ENCODE measurements around the gene SOX13. TPM values are rescaled to one million over a fixed set of nuclear protein-coding genes. Genes with fewer than 3 reads are reported as not detected.

Gene SOX13
- 10 to 100 TPM; 10.8 to 52.0 (median 18.7) TPM for total RNA-seq

DNA sequence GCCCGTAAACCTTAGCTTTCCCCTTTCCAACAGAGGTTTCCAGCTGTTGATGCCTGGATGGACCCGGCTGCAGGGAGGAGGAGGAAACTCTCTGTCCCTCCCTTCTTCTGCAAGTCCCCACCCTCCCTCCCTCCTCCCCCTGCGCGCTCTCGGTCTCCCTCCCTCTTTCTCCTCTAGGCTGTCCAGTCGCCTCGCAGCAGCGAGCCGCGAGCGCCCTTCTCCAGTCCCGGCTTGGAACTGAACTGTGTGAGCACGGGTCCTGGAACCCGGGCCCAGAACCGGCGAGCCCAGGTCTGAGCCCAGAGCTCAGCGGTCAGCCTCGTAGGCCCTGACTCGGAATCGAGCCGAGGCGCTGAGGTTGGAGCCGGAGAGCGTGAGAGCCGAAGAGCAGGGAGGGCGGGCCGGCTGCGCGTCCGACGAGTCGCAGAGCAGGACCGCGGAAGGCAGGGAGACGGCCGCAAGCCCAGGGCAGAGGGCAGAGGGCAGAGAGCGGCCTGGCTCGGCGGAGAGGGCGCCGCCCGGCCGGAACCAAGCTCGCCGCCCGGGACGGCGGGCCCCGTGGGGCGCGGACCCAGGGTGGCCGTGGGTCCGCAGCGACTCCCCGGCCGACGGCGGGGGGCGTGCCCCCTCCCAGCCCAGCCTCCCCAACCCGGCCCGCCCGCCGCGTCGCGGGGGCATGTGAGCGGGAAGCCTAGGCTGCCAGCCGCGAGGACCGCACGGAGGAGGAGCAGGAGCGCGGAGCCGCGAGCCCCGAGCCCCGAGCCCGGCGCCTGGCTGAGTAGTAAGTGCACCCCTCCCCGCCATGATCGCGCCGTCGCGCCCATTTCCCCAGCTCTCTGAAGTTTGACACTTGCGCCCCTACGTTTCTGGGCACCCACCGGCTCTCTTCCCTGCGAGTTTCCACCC is at the start of gene SOX13:
Gene SOX13 (plus strand): TSS at position 185 of the 906 bp plus-strand sequence. CDS start 39,801 bp downstream, outside the sequence.
- DNase-seq (ENCODE audit: low spot score): no peak
- peak; percentile 87 for ATAC-seq (ENCODE audit: low FRiP score)
- TF ChIP-seq, protein P1, sequence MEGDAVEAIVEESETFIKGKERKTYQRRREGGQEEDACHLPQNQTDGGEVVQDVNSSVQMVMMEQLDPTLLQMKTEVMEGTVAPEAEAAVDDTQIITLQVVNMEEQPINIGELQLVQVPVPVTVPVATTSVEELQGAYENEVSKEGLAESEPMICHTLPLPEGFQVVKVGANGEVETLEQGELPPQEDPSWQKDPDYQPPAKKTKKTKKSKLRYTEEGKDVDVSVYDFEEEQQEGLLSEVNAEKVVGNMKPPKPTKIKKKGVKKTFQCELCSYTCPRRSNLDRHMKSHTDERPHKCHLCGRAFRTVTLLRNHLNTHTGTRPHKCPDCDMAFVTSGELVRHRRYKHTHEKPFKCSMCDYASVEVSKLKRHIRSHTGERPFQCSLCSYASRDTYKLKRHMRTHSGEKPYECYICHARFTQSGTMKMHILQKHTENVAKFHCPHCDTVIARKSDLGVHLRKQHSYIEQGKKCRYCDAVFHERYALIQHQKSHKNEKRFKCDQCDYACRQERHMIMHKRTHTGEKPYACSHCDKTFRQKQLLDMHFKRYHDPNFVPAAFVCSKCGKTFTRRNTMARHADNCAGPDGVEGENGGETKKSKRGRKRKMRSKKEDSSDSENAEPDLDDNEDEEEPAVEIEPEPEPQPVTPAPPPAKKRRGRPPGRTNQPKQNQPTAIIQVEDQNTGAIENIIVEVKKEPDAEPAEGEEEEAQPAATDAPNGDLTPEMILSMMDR (IDR thresholded peaks at IDR 0.05): no peak

DNA sequence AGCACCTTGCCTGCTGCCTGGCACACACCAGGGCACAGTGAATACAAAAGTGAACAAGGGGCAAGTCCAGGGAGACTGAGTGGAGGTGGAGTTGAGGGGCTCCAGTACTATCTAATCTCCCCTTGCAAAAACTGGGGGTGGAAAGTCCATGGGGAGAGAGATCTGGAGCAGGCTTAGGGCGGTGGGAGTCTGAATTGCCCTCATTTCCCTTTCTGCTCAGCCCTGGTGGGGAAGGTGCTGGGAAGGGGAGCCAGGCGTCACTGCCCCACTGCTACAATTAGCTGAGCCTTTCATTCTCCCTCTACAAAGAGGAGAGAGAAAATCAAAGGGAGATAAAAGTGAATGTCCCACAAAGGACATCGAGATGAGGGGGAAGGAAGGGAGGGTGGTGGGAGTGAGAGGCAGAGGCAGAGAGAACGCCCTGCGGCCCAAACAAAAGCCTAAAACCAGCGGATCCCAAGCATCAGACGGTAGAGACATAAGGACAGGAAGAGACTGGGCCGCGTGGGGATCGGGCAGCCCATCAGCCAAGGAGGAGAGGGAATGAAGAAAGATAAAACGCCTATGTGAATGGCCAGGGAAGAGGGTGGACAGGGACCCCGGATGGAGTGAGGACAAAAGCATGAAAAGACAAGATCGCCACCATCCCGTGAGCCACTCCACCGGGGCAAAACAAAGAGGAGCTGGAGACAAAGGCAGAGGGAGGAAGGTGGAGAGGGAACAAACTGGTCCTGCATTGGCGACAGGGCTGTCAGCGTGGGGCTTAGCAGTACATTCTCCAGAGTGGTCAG is 46.8 kb upstream of the SOX13 start:
- TF ChIP-seq, protein P1 (IDR thresholded peaks at IDR 0.05): no peak

DNA sequence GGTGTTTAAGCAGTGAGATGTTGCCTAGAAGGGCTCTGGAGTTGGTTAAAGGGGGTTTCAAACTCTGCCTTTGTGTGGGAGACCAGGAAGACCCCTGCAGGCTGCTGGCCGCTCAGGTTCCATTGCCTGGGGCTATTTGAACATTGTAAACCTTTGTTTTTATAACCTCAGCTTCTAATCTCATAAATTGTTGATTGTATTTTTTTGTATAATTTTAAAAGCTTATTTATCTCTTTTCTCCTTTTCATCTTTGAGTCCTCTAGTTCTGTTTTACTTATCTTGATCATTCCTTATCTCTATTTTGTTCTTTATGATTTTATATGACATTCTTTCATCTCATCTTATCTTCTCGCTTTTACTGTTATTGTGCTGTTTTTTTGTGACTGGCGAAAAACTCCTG is 45.5 kb upstream of the SOX13 start:
- ATAC-seq (ENCODE audit: low FRiP score): no peak
- TF ChIP-seq, protein P1 (IDR thresholded peaks at IDR 0.05): no peak
- DNase-seq (ENCODE audit: low spot score): no peak

More for the DNA sequence above, 46.8 kb upstream of the SOX13 start:
- DNase-seq (ENCODE audit: low spot score) (no peak), ATAC-seq (ENCODE audit: low FRiP score) (no peak)

DNA sequence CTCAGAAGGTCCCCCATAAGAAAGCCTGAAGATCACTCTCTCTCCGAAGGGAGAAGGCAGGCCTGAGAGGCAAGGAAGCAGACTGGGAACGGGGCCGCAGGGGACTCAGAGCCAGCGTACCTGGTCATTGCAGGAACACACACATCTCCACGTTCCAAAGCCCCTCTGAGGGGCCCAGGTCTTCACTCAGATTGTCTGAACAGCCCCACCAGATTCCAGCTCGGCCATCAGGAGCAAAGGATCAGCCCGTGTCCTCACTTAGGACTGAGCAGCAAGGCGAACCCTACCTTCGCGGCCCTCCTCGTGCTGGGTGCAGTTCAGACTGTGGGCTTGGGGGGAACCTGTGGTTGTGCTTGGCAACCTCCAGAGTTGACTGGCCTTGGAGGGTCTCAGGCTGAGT is 43.9 kb upstream of the SOX13 start:
- TF ChIP-seq, protein P1 (IDR thresholded peaks at IDR 0.05): no peak
- DNase-seq (ENCODE audit: low spot score) (no peak), ATAC-seq (ENCODE audit: low FRiP score) (no peak)

DNA sequence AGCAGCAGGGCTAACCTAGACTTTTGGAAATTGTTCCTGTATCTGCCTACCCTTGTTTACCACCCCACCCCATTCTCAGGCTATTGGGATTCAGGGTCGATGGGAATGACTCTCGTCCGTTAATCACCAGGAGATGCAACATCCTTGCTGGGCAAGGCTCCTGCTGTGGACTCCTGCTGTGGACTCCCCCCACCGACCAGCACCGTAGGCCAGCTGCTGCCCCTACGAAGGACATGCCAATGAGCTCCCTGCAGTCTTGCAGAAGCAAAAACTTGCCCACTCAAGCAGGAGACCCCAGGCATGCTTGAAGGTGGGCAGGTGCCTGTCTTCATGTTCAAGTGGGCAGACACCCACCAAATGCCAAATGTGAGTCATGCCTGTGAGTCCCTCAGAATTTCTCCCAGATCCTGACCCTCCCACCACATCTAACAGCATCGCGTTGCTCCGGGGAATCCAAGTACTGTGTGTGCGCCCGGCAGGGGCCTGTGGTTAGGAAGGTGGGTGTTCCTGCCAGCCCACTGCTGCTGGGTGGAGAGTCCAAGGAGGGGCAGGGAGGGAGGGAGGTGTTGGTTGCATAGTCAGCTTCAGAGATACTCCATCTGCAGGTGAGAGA is 41.7 kb upstream of the SOX13 start:
- DNase-seq (ENCODE audit: low spot score) (no peak), ATAC-seq (ENCODE audit: low FRiP score) (no peak)
- TF ChIP-seq, protein P1 (IDR thresholded peaks at IDR 0.05): no peak

DNA sequence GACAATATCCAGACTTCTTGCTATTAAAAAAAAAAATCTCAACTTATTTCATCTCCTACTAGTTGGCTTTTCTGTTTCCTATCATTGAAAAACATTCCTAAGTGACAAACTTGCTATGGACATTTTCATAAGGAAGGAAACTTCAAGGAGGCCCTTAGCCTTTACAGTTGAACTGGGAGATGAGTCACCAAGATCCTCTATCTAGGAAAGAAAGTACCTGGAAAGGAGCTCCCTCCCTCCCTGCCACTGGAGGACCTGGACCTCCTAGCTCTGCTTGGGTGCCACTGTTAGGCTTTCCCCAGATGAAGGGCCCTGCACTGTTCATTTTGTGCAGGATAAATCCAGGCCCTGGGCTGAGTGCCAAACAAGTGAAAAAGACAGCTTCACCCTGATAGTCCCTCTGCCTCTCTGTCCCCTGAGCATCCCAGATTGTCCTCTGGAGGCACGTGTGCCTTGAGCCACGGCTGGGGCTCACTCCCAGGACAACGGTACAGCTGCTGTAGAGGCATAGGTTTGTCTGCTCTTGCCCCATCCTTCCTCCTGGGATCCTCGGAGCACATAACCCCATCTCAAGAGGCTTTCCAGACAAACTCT is 40.2 kb upstream of the SOX13 start:
- ATAC-seq (ENCODE audit: low FRiP score) (no peak), DNase-seq (ENCODE audit: low spot score) (no peak)
- TF ChIP-seq, protein P1 (IDR thresholded peaks at IDR 0.05): no peak
